IPS-18c (cell line): ENCODE results near the gene STK32B.
"Not testable (repeated sequence)": the region's sequence is repeated elsewhere in the genome, so short reads cannot be mapped to it uniquely, and the experiment has no call there.

ENCODE experiments used
- H3K4me3 ChIP-seq: 2 replicates; pipeline ENCODE4 v1.7.0; 2013; ENCODE audit warnings: low read depth, mild to moderate bottlenecking, low read length, moderate library complexity; ENCODE audit not compliant: insufficient read depth
- H3K9me3 ChIP-seq: one replicate; pipeline ENCODE4 v1.6.1; 2013; ENCODE audit warnings: mild to moderate bottlenecking, low read length, moderate library complexity; ENCODE audit not compliant: control insufficient read depth, insufficient read depth

The STK32B gene

GRCh38 chr4:5162909-5163508 is 111.7 kb downstream of the STK32B start:
- no peak overlapping the region for H3K4me3 ChIP-seq
- peaks cover under 1% of the 10 kb centered on the region for H3K9me3 ChIP-seq

- Histone ChIP-seq H3K4me3 (no peak overlapping the region), H3K9me3 (peaks cover 2% of the 10 kb centered on the region)
Measured at GRCh38 chr4:5164221-5164912, 113.1 kb downstream of the STK32B start.

- Histone ChIP-seq H3K9me3 (peaks cover 2% of the 10 kb centered on the region), H3K4me3 (no peak overlapping the region)
Measured at GRCh38 chr4:5165420-5166369, 114.4 kb downstream of the STK32B start.

- Histone ChIP-seq H3K4me3 (no peak overlapping the region), H3K9me3 (peaks cover 2% of the 10 kb centered on the region)
Measured at GRCh38 chr4:5166377-5166776, 115.1 kb downstream of the STK32B start.

- H3K4me3 ChIP-seq = no peak overlapping the region
Measured at GRCh38 chr4:5168891-5169290, 117.6 kb downstream of the STK32B start.

GRCh38 chr4:5175836-5176235 is 124.6 kb downstream of the STK32B start:
- H3K9me3 ChIP-seq = not testable (repeated sequence)

More at GRCh38 chr4:5168891-5169290, 117.6 kb downstream of the STK32B start:
- H3K9me3 ChIP-seq = peaks cover 2% of the 10 kb centered on the region

GRCh38 chr4:5184606-5185005 is 133.3 kb downstream of the STK32B start:
- H3K9me3 ChIP-seq = no peaks in the 10 kb centered on the region
- no peak overlapping the region for H3K4me3 ChIP-seq

More at GRCh38 chr4:5175836-5176235, 124.6 kb downstream of the STK32B start:
- not testable (repeated sequence) for H3K4me3 ChIP-seq

GRCh38 chr4:5185551-5185950 is 134.3 kb downstream of the STK32B start:
- H3K4me3 ChIP-seq = no peak overlapping the region
- H3K9me3 ChIP-seq = no peaks in the 10 kb centered on the region

- H3K9me3 ChIP-seq = no peaks in the 10 kb centered on the region
- no peak overlapping the region for H3K4me3 ChIP-seq
Measured at GRCh38 chr4:5186271-5187064, 135.2 kb downstream of the STK32B start.

GRCh38 chr4:5188130-5188529 is 136.8 kb downstream of the STK32B start:
- H3K9me3 ChIP-seq = no peaks in the 10 kb centered on the region
- H3K4me3 ChIP-seq = no peak overlapping the region

GRCh38 chr4:5191831-5192230 is 140.6 kb downstream of the STK32B start:
- H3K4me3 ChIP-seq = no peak overlapping the region
- H3K9me3 ChIP-seq = no peaks in the 10 kb centered on the region

GRCh38 chr4:5192271-5192670 is 141.0 kb downstream of the STK32B start:
- Histone ChIP-seq H3K9me3 (no peaks in the 10 kb centered on the region), H3K4me3 (no peak overlapping the region)

GRCh38 chr4:5192678-5193077 is 141.4 kb downstream of the STK32B start:
- no peak overlapping the region for H3K4me3 ChIP-seq

GRCh38 chr4:5198656-5199541 is 147.6 kb downstream of the STK32B start:
- no peaks in the 10 kb centered on the region for H3K9me3 ChIP-seq
- no peak overlapping the region for H3K4me3 ChIP-seq

More at GRCh38 chr4:5192678-5193077, 141.4 kb downstream of the STK32B start:
- H3K9me3 ChIP-seq = no peaks in the 10 kb centered on the region

- Histone ChIP-seq H3K4me3 (no peak overlapping the region), H3K9me3 (no peaks in the 10 kb centered on the region)
Measured at GRCh38 chr4:5199912-5200311, 148.6 kb downstream of the STK32B start.

- no peaks in the 10 kb centered on the region for H3K9me3 ChIP-seq
Measured at GRCh38 chr4:5200513-5200912, 149.2 kb downstream of the STK32B start.

More at GRCh38 chr4:5200513-5200912, 149.2 kb downstream of the STK32B start:
- H3K4me3 ChIP-seq = no peak overlapping the region
